Pancreas (tissue), 10 donors: ENCODE data around the gene CPEB4. TPM values are rescaled to one million over a fixed set of nuclear protein-coding genes. Genes with fewer than 3 reads are reported as not detected.

Source experiments
- ATAC-seq, 4 donors: fragments of 200-7000 bp; cut with Tn5 transposase; one replicate each; pipeline versions ENCODE4 v1.8.0 to v1.9.1; 2020; ENCODE audit warnings: mild to moderate bottlenecking in 4 of 4, moderate library complexity in 4 of 4
- DNase-seq, 6 donors: peaks; one replicate each; pipeline ENCODE4 v3.0.0-alpha.2; 2020
- FAIRE-seq: peaks from 2 replicates; lab custom pipeline; 2012; peaks lifted over from hg19 to GRCh38; lab: Jason Lieb, UNC
- H3K27ac ChIP-seq, 4 donors: fragments of 200-600 bp; sonication (generic); 1 replicate in 3 of 4; 2 replicates in 1 of 4; pipeline versions ENCODE4 v1.5.0 to v1.8.0; 2020
- H3K27me3 ChIP-seq, 4 donors: fragments of 200-600 bp; one replicate each; pipeline ENCODE4 v1.8.0; 2021
- H3K36me3 ChIP-seq, 3 donors: fragments of 200-600 bp; sonication (generic) in 1 of 3; one replicate each; pipeline versions ENCODE4 v1.5.0 to v1.8.0; 2020 to 2021
- H3K4me1 ChIP-seq, 3 donors: fragments of 200-600 bp; one replicate each; pipeline ENCODE4 v1.8.0; 2021
- H3K4me3 ChIP-seq, 4 donors: fragments of 200-600 bp; sonication (generic) in 2 of 4; one replicate each; pipeline versions ENCODE4 v1.5.0 to v1.8.0; 2020 to 2021
- H3K9me3 ChIP-seq, 4 donors: fragments of 200-600 bp; one replicate each; pipeline ENCODE4 v1.8.0; 2021
- WGBS, 2 donors: extraction: QIAGEN DNeasy Blood & Tissue Kit; methylation state at CpG; one replicate each; pipeline ENCODE4 v1.1.7; 2013; 5-methylcytosine and 5-hydroxymethylcytosine counted together
- intact Hi-C, 3 donors: fragments of 100-400 bp; cut with DNase I; formaldehyde crosslinking; loops; one replicate each; pipeline versions ENCODE4 v1.11.1 to v1.14.2; 2022
- polyA plus RNA-seq, 2 donors: library from polyadenylated mRNA; stranded (reverse); fragments of 200-250 nt; gene quantifications; one replicate each; pipeline ENCODE4 v1.2.3, GENCODE V29; 2013
- total RNA-seq, 6 donors: library from RNA; stranded (reverse); fragmentation: NEBNext Ultra II Directional in 4 of 6; extraction: Animal tissue kit (Norgen Biotek cat#: 25700) in 4 of 6; gene quantifications; one replicate each; pipeline versions ENCODE4 v1.2.1 to v1.2.4, GENCODE V29; 2021 to 2023
- TF ChIP-seq, protein P1 (sequence below), 4 donors: fragments of 200-600 bp; sonication (generic) in 3 of 4; IDR thresholded peaks; one replicate each; pipeline versions ENCODE4 v1.5.0 to v1.8.0; 2021; ENCODE audit warnings: antibody characterized with exemption in 4 of 4
- donor health status: healthy with polysubstance abuse.
- donor health status: DM: no; HTN: no; CAD: no; lungs with moderate emphysema.
- donor health status: DM: no; HTN: no; CAD: no.
- donor health status: control.
- donor health status: control.
- donor health status: Bipolar disorder and iron deficiency.
- donor health status: DM: yes; HTN: yes; CAD: no.
- donor health status: DM: no; HTN: no; CAD: no.
- donor health status: DM: no; HTN: no; CAD: no.
- donor health status: DM: yes; HTN: yes; CAD: no.

Gene CPEB4
- total and polyA plus RNA-seq, 8 donors, result 11.6 to 51.2 (median 26.2) TPM

DNA sequence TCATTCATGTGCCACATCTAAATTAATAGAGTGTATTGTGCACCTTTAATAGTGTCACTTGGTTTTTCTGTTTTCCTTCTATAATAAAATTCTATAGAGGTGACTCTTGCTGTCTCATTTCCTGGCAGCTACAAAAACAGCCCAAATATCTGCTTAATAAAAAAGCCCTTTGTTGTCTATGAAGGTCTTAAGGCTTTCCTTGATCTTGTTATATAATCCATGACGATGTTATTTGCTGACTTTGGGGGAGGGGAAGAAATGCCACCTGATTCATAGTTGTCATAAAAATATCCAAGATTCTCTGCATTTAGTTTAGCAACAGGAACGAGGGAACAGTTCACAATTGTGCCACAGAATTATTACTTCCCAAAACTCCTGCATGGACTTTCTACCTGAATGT is 31.3 kb downstream of the CPEB4 start:
- ATAC-seq, result peak; percentile 12 to 38 (median 30)

DNA sequence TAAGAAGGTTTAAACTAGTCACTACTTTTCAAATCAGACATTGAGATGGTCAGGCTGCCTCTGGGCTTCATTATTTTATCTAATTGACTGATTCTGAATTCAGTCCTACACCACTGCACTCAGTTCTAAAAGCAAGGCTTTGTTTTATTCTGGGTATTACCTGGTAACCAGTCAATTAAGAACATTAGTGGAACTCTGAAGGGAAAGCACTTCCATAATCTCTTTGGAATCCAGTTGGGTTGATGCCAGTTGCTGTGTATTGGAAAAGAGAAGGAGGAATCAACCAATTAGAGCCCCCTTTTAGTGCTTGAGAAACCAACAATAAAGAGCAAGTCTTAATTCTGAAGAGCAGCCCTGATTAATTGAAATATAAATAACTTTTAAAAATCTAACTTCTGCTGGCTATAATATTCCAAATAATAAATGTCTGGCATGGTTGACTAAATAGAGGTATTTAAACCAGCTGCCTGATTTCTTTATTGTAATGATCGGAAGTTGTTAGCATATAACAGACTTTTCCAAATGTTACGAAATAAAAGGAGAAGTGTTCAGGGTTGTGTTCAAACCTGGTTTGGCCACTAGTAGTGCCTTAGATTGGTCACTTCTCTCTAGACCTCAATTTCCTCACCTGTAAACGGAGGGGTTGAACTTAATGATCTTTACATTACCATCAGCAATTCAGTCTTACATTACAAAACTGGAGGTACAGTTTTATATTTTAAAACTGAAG is 32.0 kb downstream of the CPEB4 start:
- WGBS, 2 donors, result 87 to 89% methylated on average over 3 of the region's 3 CpGs

More for the DNA sequence above, 31.3 kb downstream of the CPEB4 start:
- Histone ChIP-seq H3K9me3 (no peaks in the 10 kb centered on the region), H3K4me3 (no peak overlapping the region), H3K27ac (peak overlapping the region in 3 of 4 donors; percentile 13 to 78 (median 62)), H3K36me3 (peaks cover 0 to 2% (median 0%) of the 10 kb centered on the region in 3 donors), H3K27me3 (no peaks in the 10 kb centered on the region), H3K4me1 (peaks cover 19 to 56% (median 56%) of the 10 kb centered on the region in 3 donors)
- FAIRE-seq (no peak), DNase-seq (no peak)
- TF ChIP-seq, protein P1, sequence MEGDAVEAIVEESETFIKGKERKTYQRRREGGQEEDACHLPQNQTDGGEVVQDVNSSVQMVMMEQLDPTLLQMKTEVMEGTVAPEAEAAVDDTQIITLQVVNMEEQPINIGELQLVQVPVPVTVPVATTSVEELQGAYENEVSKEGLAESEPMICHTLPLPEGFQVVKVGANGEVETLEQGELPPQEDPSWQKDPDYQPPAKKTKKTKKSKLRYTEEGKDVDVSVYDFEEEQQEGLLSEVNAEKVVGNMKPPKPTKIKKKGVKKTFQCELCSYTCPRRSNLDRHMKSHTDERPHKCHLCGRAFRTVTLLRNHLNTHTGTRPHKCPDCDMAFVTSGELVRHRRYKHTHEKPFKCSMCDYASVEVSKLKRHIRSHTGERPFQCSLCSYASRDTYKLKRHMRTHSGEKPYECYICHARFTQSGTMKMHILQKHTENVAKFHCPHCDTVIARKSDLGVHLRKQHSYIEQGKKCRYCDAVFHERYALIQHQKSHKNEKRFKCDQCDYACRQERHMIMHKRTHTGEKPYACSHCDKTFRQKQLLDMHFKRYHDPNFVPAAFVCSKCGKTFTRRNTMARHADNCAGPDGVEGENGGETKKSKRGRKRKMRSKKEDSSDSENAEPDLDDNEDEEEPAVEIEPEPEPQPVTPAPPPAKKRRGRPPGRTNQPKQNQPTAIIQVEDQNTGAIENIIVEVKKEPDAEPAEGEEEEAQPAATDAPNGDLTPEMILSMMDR (IDR thresholded peaks at IDR 0.05), result no peak
- WGBS, 2 donors, result 3 to 11% methylated on average over 2 of the region's 2 CpGs
- intact Hi-C loops, result no loop called here

DNA sequence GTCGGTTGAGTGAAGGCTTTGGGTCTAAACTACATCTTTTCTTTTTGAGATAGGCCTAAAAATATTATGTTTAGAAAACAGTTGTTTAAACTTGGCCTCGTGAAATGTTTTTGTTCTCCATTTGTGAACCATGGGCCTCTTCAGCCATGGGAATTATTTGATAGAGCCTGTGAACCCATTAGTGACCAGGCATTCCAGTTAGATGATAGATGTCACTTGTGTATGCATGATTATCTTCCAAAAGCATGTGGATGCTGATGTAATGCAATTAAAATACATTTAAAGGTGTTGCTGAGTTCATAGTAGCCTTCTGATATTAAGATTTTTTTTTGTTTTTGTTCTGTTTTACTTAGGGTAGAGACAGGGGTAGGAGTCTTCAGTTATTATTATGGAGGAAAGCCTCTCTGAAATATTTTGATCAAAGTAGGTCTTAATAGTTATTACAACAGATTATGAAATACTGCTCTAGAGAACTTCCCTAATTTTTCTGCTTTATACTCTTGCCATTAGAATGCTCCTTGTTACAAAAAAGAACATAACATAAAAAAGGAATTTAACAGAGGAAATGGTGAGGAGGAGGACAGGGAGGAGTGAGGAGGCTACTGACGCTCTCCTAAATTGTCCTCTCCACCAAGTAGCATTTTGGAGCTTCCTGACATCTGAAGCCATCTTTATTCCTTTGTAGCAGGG is 32.9 kb downstream of the CPEB4 start:
- H3K4me3 ChIP-seq, result no peak overlapping the region
- 71 to 81% methylated on average over 3 of the region's 3 CpGs for WGBS, 2 donors
- no peak for DNase-seq
- intact Hi-C loops, result no loop called here
- no peaks in the 10 kb centered on the region for H3K27me3 ChIP-seq
- no peaks in the 10 kb centered on the region for H3K9me3 ChIP-seq
- H3K4me1 ChIP-seq, result peaks cover 17 to 66% (median 54%) of the 10 kb centered on the region in 3 donors
- peak overlapping the region in 2 of 4 donors; percentile 62 to 78 for H3K27ac ChIP-seq
- H3K36me3 ChIP-seq, result peaks cover 0 to 2% (median 0%) of the 10 kb centered on the region in 3 donors
- FAIRE-seq, result no peak
- no peak for ATAC-seq
- TF ChIP-seq, protein P1 (IDR thresholded peaks at IDR 0.05), result no peak

More for the DNA sequence above, 32.0 kb downstream of the CPEB4 start:
- ATAC-seq (peak in 2 of 4 donors; percentile 30 to 41), FAIRE-seq (no peak), DNase-seq (no peak)
- Histone ChIP-seq H3K4me1 (peaks cover 19 to 58% (median 52%) of the 10 kb centered on the region in 3 donors), H3K9me3 (no peaks in the 10 kb centered on the region), H3K27ac (peak overlapping the region in 2 of 4 donors; percentile 62 to 78), H3K27me3 (no peaks in the 10 kb centered on the region), H3K36me3 (peaks cover 0 to 2% (median 0%) of the 10 kb centered on the region in 3 donors), H3K4me3 (no peak overlapping the region)
- intact Hi-C loops, result no loop called here
- TF ChIP-seq, protein P1 (IDR thresholded peaks at IDR 0.05), result no peak

DNA sequence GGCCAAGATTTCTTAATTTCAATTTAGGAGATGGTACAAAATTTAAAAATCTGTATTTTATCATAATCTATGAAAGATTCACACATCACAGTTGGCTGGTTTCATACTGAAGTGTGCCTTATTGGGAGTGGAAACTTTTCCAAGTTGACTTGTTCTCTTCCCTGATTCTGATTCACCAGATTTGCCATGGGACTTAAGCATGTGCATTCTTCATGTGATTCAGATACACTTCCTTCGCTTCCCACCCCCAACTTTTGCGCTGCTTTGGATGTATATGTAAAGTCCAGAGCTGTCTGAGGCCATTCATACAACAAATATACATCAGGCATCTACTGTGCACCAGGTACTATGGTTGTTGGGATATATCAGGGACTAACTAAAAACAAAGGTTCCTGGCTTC is 34.4 kb downstream of the CPEB4 start:
- Histone ChIP-seq H3K36me3 (peaks cover 0 to 2% (median 0%) of the 10 kb centered on the region in 3 donors), H3K27me3 (no peaks in the 10 kb centered on the region), H3K27ac (no peak overlapping the region), H3K9me3 (no peaks in the 10 kb centered on the region), H3K4me3 (no peak overlapping the region), H3K4me1 (peaks cover 24 to 73% (median 63%) of the 10 kb centered on the region in 3 donors)
- FAIRE-seq, result no peak
- WGBS, 2 donors, result 93 to 96% methylated on average over 2 of the region's 2 CpGs
- no peak for DNase-seq
- TF ChIP-seq, protein P1 (IDR thresholded peaks at IDR 0.05), result no peak
- intact Hi-C loops, result no loop called here
- ATAC-seq, result no peak
